ENCODE results near the gene TWF1. TPM values are rescaled to one million over a fixed set of nuclear protein-coding genes. Genes with fewer than 3 reads are reported as not detected.
"Not testable (repeated sequence)": the region's sequence is repeated elsewhere in the genome, so short reads cannot be mapped to it uniquely, and the experiment has no call there.

Gene TWF1
- total RNA-seq, 2 donors from 2014 or later: 115 to 149 TPM

DNA sequence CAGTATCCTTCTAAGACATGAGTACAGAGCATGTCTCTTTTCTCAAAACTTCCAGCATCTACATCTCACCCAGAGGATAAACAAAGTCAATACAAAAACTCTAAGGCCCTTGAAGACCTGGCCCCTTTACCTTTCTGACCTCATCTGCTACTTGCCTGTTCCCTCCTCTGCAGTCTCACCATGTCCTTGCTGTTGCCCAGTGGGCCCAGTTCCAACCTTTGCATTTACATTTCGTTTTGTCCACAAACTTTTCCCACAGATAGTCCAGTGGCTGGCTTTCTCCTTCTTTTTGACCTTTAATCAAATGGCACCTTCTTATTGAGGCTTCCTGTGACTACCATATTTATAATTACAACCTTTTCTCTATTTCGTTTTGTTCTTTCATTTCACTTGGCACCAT, 45.7 kb downstream of the TWF1 start:
- intact Hi-C loops (cut with DNase I): no loop called here
- Histone ChIP-seq H3K9me3 (no peaks in the 10 kb centered on the region), H3K36me3 (no peaks in the 10 kb centered on the region), H3K4me1 (peaks cover 7% of the 10 kb centered on the region), H3K27ac (no peak overlapping the region), H3K4me3 (no peak overlapping the region), H3K27me3 (no peaks in the 10 kb centered on the region), H3K9ac (ENCODE audit: low read depth in 2 of 2, low read length in 2 of 2) (peak overlapping the region in 1 of 2 donors; percentile 94)
- DNase-seq: no peak
- TF ChIP-seq, protein P1, sequence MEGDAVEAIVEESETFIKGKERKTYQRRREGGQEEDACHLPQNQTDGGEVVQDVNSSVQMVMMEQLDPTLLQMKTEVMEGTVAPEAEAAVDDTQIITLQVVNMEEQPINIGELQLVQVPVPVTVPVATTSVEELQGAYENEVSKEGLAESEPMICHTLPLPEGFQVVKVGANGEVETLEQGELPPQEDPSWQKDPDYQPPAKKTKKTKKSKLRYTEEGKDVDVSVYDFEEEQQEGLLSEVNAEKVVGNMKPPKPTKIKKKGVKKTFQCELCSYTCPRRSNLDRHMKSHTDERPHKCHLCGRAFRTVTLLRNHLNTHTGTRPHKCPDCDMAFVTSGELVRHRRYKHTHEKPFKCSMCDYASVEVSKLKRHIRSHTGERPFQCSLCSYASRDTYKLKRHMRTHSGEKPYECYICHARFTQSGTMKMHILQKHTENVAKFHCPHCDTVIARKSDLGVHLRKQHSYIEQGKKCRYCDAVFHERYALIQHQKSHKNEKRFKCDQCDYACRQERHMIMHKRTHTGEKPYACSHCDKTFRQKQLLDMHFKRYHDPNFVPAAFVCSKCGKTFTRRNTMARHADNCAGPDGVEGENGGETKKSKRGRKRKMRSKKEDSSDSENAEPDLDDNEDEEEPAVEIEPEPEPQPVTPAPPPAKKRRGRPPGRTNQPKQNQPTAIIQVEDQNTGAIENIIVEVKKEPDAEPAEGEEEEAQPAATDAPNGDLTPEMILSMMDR (IDR thresholded peaks at IDR 0.05): no peak

DNA sequence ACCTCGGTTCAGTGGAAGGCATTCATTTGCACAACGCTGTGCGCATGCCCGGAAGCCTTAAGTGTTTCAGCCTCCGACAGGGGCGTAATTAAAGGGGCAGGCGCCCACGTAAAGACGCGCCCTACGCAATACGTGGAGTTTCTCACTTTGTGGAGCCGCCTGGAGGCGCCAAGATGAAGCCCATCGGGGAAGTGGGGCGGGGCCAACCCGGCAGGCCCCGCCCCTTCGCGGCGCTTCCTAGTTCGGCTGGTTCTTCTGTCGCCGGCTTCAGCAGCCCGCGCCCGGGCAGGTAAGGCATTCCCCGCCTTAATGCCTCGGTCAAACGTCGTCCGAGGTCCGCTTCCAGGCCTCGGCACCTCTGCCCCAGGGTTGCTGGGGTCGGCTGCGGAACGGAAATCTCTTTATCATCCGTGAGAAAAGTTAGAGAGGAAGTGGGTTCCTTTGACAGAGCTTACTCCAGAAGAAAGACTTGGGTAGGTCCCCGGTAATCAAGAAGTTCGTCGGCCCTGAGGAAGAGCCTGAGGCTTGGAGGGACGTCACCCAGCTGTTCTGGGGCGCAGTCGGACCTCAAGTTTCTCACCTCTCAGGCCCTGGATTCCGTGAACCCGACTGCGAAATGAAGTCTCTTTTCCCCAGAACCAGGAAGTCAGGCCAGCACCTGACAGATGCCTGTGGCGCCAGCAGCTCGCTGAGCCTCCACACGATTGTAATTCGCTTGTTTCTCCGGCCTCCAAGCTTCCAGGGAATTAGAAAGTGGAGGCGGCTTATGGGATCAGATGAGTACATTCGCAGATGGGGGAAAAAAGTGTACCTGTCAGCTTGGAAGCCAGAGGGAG, 47.2 kb downstream of the TWF1 start, which contains the start of the genes IRAK4 and PUS7L:
Gene IRAK4, plus strand, starts transcription at position 224 of the 836 bp plus-strand sequence. CDS start 9,161 bp downstream, outside the sequence.
Gene PUS7L, minus strand, starts transcription at position 63 of the 836 bp plus-strand sequence. CDS start 3,545 bp downstream, outside the sequence.
- TF ChIP-seq, protein P1 (IDR thresholded peaks at IDR 0.05): peak; percentile 27
- Histone ChIP-seq H3K27ac (peak within 1 kb of the TSS; percentile 89), H3K4me1 (peaks cover 7% of the 10 kb centered on the region), H3K9ac (ENCODE audit: low read depth in 2 of 2, low read length in 2 of 2) (peak within 1 kb of the TSS; percentile 88 to 94), H3K36me3 (peaks cover 3% of the 10 kb centered on the region), H3K4me3 (peak within 1 kb of the TSS; percentile 53), H3K27me3 (no peaks in the 10 kb centered on the region), H3K9me3 (no peaks in the 10 kb centered on the region)
- DNase-seq: peak; percentile 96
- intact Hi-C loops (cut with DNase I): no loop called here

DNA sequence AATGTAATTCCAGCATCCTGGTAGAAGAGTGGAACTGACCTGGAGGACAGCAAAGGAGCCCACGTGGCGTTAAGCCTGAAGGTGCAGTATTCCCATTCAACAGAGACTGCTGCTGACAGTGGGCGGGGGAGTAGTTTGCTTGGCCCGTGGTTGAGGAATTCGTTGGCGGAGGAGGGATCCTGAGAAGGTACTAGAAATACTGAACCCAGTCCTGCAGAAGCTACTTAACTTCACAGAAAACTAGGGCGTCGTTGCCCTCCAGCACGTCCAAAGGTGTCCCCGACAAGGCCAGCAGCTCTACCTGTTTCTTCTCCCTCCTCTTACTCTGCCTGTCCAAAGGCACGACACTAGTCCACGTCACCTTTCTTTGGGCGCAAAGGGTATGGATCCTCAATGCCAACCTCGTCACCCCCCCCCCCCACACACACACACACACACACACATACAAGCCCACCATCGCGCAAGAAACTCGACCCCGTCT, 47.8 kb downstream of the TWF1 start:
- DNase-seq: peak; percentile 62
- TF ChIP-seq, protein P1 (IDR thresholded peaks at IDR 0.05): no peak
- Histone ChIP-seq H3K9me3 (no peaks in the 10 kb centered on the region), H3K4me1 (peaks cover 7% of the 10 kb centered on the region), H3K4me3 (peak overlapping the region; percentile 53), H3K36me3 (peaks cover 3% of the 10 kb centered on the region), H3K27ac (no peak overlapping the region), H3K9ac (ENCODE audit: low read depth in 2 of 2, low read length in 2 of 2) (peak overlapping the region; percentile 73 to 94), H3K27me3 (no peaks in the 10 kb centered on the region)
- intact Hi-C loops (cut with DNase I): no loop called here

DNA sequence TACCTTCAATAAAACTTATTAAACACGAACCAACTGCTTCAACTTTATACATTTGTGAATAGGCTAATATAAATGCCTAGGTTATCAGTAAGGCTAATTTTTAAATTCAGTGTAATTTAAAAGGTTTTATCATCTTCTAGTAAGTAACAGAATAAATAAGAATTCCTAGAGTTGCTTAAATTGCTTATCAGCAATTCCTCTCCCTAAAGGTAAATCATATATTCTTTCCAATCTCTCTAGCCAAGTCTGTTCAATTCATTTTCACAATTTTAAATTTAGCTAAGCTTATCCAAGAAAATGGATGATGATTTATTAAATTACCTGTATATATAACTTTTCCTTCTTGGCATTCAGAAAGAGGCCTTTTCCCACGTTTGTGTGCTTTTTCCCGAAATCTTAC, 52.1 kb downstream of the TWF1 start:
- no peaks in the 10 kb centered on the region for H3K9me3 ChIP-seq
- no peak overlapping the region for H3K27ac ChIP-seq
- intact Hi-C loops (cut with DNase I): no loop called here
- H3K27me3 ChIP-seq: no peaks in the 10 kb centered on the region
- H3K36me3 ChIP-seq: peaks cover 3% of the 10 kb centered on the region
- H3K4me3 ChIP-seq: no peak overlapping the region
- DNase-seq: no peak
- no peaks in the 10 kb centered on the region for H3K4me1 ChIP-seq
- TF ChIP-seq, protein P1 (IDR thresholded peaks at IDR 0.05): no peak
- no peak overlapping the region for H3K9ac ChIP-seq (ENCODE audit: low read depth in 2 of 2, low read length in 2 of 2)

DNA sequence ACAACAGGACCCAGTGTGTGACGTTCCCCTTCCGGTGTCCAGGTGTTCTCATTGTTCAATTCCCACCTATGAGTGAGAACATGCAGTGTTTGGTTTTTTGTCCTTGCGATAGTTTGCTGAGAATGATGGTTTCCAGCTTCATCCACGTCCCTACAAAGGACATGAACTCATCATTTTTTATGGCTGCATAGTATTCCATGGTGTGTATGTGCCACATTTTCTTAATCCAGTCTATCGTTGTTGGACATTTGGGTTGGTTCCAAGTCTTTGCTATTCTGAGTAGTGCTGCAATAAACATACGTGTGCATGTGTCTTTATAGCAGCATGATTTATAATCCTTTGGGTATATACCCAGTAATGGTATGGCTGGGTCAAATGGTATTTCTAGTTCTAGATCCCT, 54.8 kb downstream of the TWF1 start:
- H3K9me3 ChIP-seq; DNase-seq; intact Hi-C loops (cut with DNase I); H3K36me3 ChIP-seq; H3K4me3 ChIP-seq; H3K27ac ChIP-seq; H3K27me3 ChIP-seq; H3K4me1 ChIP-seq; H3K9ac ChIP-seq (ENCODE audit: low read depth in 2 of 2, low read length in 2 of 2): not testable (repeated sequence)

DNA sequence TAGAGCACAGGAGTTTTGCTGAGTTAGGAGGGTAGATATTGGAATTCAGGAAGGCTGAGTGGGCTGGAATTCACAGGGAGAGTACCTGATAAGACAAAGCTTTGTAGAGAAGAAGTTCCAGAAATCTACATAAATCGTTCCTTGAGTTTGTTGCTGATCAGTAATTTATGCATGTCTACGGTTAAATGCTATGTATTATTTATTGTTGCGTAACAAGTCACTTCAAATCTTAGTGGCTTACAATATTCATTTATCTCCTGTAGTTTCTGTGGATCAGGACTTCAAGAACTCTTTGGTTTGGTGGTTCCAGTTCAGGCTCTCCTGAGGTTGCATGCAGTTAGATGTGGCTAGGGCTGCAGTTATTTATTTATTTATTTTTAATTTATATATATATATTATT, 55.3 kb downstream of the TWF1 start:
- no peak overlapping the region for H3K4me3 ChIP-seq
- TF ChIP-seq, protein P1 (IDR thresholded peaks at IDR 0.05): no peak
- H3K4me1 ChIP-seq: no peaks in the 10 kb centered on the region
- DNase-seq: no peak
- H3K36me3 ChIP-seq: peaks cover 3% of the 10 kb centered on the region
- H3K27ac ChIP-seq: no peak overlapping the region
- H3K9me3 ChIP-seq: no peaks in the 10 kb centered on the region
- H3K27me3 ChIP-seq: no peaks in the 10 kb centered on the region
- no peak overlapping the region for H3K9ac ChIP-seq (ENCODE audit: low read depth in 2 of 2, low read length in 2 of 2)
- intact Hi-C loops (cut with DNase I): no loop called here
